Spleen (tissue), 11 donors: Measurements from ENCODE around the gene MYO1F. TPM values are rescaled to one million over a fixed set of nuclear protein-coding genes. Genes with fewer than 3 reads are reported as not detected.
"Not testable (repeated sequence)": the region's sequence is repeated elsewhere in the genome, so short reads cannot be mapped to it uniquely, and the experiment has no call there.

Source experiments
- DNase-seq: peaks from one replicate; pipeline ENCODE4 v3.0.0-alpha.2; 2020
- H3K27ac ChIP-seq, 8 donors: fragments of 200-600 bp; sonication (generic) in 7 of 8; 1 replicate in 4 of 8; 2 replicates in 4 of 8; pipeline versions ENCODE4 v1.5.0 to v1.8.0; 2016 to 2021; ENCODE audit warnings: inconsistent platforms in 4 of 8, mild to moderate bottlenecking in 4 of 8, moderate library complexity in 1 of 8
- H3K27me3 ChIP-seq, 7 donors: fragments of 200-600 bp; sonication (generic) in 6 of 7; replicated peaks in 1 of 7; 1 replicate in 4 of 7; 2 replicates in 3 of 7; pipeline versions ENCODE4 v1.5.0 to v1.8.0; 2016 to 2021; ENCODE audit warnings: inconsistent platforms in 3 of 7, mild to moderate bottlenecking in 1 of 7
- H3K36me3 ChIP-seq, 6 donors: fragments of 200-600 bp; sonication (generic) in 5 of 6; 1 replicate in 4 of 6; 2 replicates in 2 of 6; pipeline versions ENCODE4 v1.5.0 to v1.8.0; 2016 to 2021; ENCODE audit warnings: inconsistent platforms in 2 of 6
- H3K4me1 ChIP-seq, 6 donors: fragments of 200-600 bp; sonication (generic) in 5 of 6; 1 replicate in 3 of 6; 2 replicates in 3 of 6; pipeline versions ENCODE4 v1.5.0 to v1.8.0; 2016 to 2021; ENCODE audit warnings: inconsistent platforms in 3 of 6
- H3K4me3 ChIP-seq, 8 donors: fragments of 200-600 bp; sonication (generic) in 7 of 8; 1 replicate in 4 of 8; 2 replicates in 4 of 8; pipeline versions ENCODE4 v1.5.0 to v1.8.0; 2016 to 2021; ENCODE audit warnings: inconsistent platforms in 4 of 8, mild to moderate bottlenecking in 4 of 8, moderate library complexity in 2 of 8
- H3K9me3 ChIP-seq, 8 donors: fragments of 200-600 bp; sonication (generic) in 7 of 8; 1 replicate in 4 of 8; 2 replicates in 4 of 8; pipeline versions ENCODE4 v1.5.0 to v1.8.0; 2016 to 2021; ENCODE audit warnings: inconsistent platforms in 4 of 8
- CTCF ChIP-seq, 11 experiments: fragments of 200-600 bp in 7 of 11; fragments of 450-650 bp in 4 of 11; sonication (generic) in 4 of 11; IDR thresholded peaks in 8 of 11; conservative IDR thresholded peaks in 3 of 11; 1 replicate in 7 of 11; 2 replicates in 4 of 11; pipeline versions ENCODE4 v1.4.0 to v1.8.0; 2016 to 2021; ENCODE audit warnings: antibody characterized with exemption in 11 of 11, inconsistent platforms in 4 of 11, mild to moderate bottlenecking in 1 of 11
- POLR2A ChIP-seq, 3 donors: fragments of 450-650 bp; IDR thresholded peaks; one replicate each; pipeline ENCODE4 v1.5.1; 2017; ENCODE audit warnings: antibody characterized with exemption in 3 of 3, mild to moderate bottlenecking in 1 of 3
- POLR2AphosphoS5 ChIP-seq, 3 donors: sonication (generic); formaldehyde crosslinking; IDR thresholded peaks; one replicate each; pipeline ENCODE4 v1.5.1; 2017; ENCODE audit warnings: antibody characterized with exemption in 3 of 3
- WGBS, 5 donors: extraction: QIAGEN DNeasy Blood & Tissue Kit in 3 of 5; methylation state at CpG; one replicate each; pipeline versions ENCODE4 v1.1.5 to v1.1.7; 2013 to 2018; 5-methylcytosine and 5-hydroxymethylcytosine counted together
- intact Hi-C: fragments of 100-400 bp; cut with DNase I; formaldehyde crosslinking; loops from one replicate; pipeline ENCODE4 v1.15.0; 2023; ENCODE audit warnings: low total_unique reads
- polyA plus RNA-seq, 3 donors: library from polyadenylated mRNA; stranded (reverse); fragments of 200-250 nt; gene quantifications; one replicate each; pipeline ENCODE4 v1.2.1, GENCODE V29; 2013
- total RNA-seq, 7 donors: library from RNA; depleted of rRNA in 3 of 7; stranded (reverse); fragments of >200 nt in 3 of 7; fragmentation: NEBNext Ultra II Directional in 4 of 7; extraction: Animal tissue kit (Norgen Biotek cat#: 25700) in 4 of 7; gene quantifications; one replicate each; pipeline versions ENCODE4 v1.1.0 to v1.2.1, GENCODE V29; 2016 to 2021
- donor health status: healthy with polysubstance abuse.
- donor health status: DM: no; HTN: no; CAD: no; lungs with moderate emphysema.
- donor health status: DM: no; HTN: no; CAD: no.
- donor health status: Bipolar disorder and iron deficiency.
- donor health status: healthy.
- donor health status: DM: no; HTN: no; CAD: no.
- donor health status: DM: yes; HTN: yes; CAD: no.

Gene MYO1F
- total and polyA plus RNA-seq, 10 donors: 22.1 to 423 (median 211) TPM

GRCh38 chr19:8617984-8618383 is 40.7 kb upstream of the MYO1F start:
- DNase-seq: no peak
- no peak overlapping the region for H3K27ac ChIP-seq
- WGBS, 5 donors: 80 to 85% (median 81%) methylated on average over 4 of the region's 4 CpGs
- TF ChIP-seq POLR2A (IDR thresholded peaks at IDR 0.05) (no peak), CTCF (IDR thresholded peaks at IDR 0.05 in 8 of 11, conservative IDR thresholded peaks at IDR 0.05 in 3 of 11) (no peak), POLR2AphosphoS5 (IDR thresholded peaks at IDR 0.05) (no peak)
- H3K4me3 ChIP-seq: no peak overlapping the region
- intact Hi-C loops: no loop called here
- H3K4me1 ChIP-seq: peaks cover 0 to 14% (median 3%) of the 10 kb centered on the region in 6 donors
- peaks cover 0 to 12% (median 0%) of the 10 kb centered on the region in 7 donors for H3K27me3 ChIP-seq
- no peaks in the 10 kb centered on the region for H3K36me3 ChIP-seq
- H3K9me3 ChIP-seq: no peaks in the 10 kb centered on the region

GRCh38 chr19:8617325-8617724 is 40.1 kb upstream of the MYO1F start:
- intact Hi-C loops, H3K9me3 ChIP-seq, DNase-seq, H3K36me3 ChIP-seq, H3K27ac ChIP-seq, H3K4me3 ChIP-seq: not testable (repeated sequence)
- WGBS, 5 donors: 79 to 86% (median 81%) methylated on average over 15 of the region's 15 CpGs
- H3K27me3 ChIP-seq: peaks cover 0 to 12% (median 0%) of the 10 kb centered on the region in 7 donors
- H3K4me1 ChIP-seq: peaks cover 0 to 14% (median 3%) of the 10 kb centered on the region in 6 donors

GRCh38 chr19:8616861-8617260 is 39.6 kb upstream of the MYO1F start:
- intact Hi-C loops: no loop called here
- no peak for TF ChIP-seq POLR2AphosphoS5 (IDR thresholded peaks at IDR 0.05)
- TF ChIP-seq CTCF (IDR thresholded peaks at IDR 0.05 in 8 of 11, conservative IDR thresholded peaks at IDR 0.05 in 3 of 11): no peak
- no peak for TF ChIP-seq POLR2A (IDR thresholded peaks at IDR 0.05)
- H3K36me3 ChIP-seq: no peaks in the 10 kb centered on the region
- no peak overlapping the region for H3K27ac ChIP-seq
- no peak for DNase-seq
- WGBS, 5 donors: 74 to 93% (median 82%) methylated on average over 6 of the region's 6 CpGs
- no peaks in the 10 kb centered on the region for H3K9me3 ChIP-seq
- H3K27me3 ChIP-seq: peaks cover 0 to 12% (median 0%) of the 10 kb centered on the region in 7 donors
- peaks cover 0 to 17% (median 3%) of the 10 kb centered on the region in 6 donors for H3K4me1 ChIP-seq
- H3K4me3 ChIP-seq: no peak overlapping the region

- TF ChIP-seq CTCF (IDR thresholded peaks at IDR 0.05 in 8 of 11, conservative IDR thresholded peaks at IDR 0.05 in 3 of 11) (peak; percentile 78 to 96 (median 93)), POLR2A (IDR thresholded peaks at IDR 0.05) (no peak), POLR2AphosphoS5 (IDR thresholded peaks at IDR 0.05) (peak in 1 of 3 donors; percentile 19)
- Histone ChIP-seq H3K27ac (no peak overlapping the region), H3K27me3 (peaks cover 0 to 8% (median 0%) of the 10 kb centered on the region in 7 donors), H3K4me3 (peak overlapping the region in 1 of 8 donors; percentile 8), H3K4me1 (peaks cover 0 to 24% (median 3%) of the 10 kb centered on the region in 6 donors), H3K9me3 (no peaks in the 10 kb centered on the region), H3K36me3 (no peaks in the 10 kb centered on the region)
- 28 to 36% (median 31%) methylated on average over 23 of the region's 23 CpGs for WGBS, 5 donors
- intact Hi-C loops: no loop called here
- DNase-seq: peak; percentile 88
Measured at GRCh38 chr19:8615813-8616596, 38.8 kb upstream of the MYO1F start.
